ENCODE results near the gene DBN1. TPM values are rescaled to one million over a fixed set of nuclear protein-coding genes. Genes with fewer than 3 reads are reported as not detected.

DBN1 gene
- total RNA-seq (2022) (139 and 144 TPM in 2 replicates), Bru-seq, nascent RNA (percentile 68 among the genes with signal in this experiment), BruChase-seq, experiment 1, labeled RNA remaining after a 2-hour chase (percentile 78 among the genes with signal in this experiment), BruChase-seq, experiment 2, labeled RNA remaining after a 6-hour chase (percentile 91 among the genes with signal in this experiment)
- long read RNA-seq, transcript DBN1-202 (14 exons, 2,995 nt) = major isoform, 80 of 118 reads
- long read RNA-seq, partial matches to known transcripts = 25 of 118 reads
- long read RNA-seq, other reads (novel, unspliced or antisense) = 13 of 118 reads

DNA sequence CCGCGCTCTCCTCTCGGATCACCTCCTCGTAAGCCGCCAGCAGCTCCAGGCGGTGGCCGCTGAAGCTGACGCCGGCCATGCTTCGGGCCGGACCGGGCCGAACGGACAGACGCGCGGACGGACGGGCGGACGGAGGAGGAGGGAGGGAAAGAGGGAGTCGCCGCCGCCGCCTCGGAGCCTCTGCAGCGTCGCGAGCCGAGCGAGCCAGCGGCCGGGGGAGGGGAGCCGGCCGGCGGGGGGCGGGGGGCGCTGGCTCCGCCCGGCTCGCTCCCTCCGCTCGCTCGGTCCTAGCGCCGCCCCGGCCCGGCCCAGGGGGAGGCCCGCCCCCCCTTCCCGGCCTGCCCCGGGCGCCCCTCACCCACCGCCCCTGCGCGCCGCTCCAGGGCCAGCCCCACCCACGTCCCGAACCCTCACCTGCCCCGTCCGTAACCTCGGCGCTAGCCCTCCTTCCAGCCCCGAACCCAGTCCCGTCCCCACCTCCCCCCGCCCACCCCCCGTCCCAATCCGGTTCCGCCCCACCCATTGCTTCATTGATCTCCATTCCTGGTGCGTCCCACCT, at the start of gene DBN1:
Gene DBN1 (minus strand): TSS at position 192 of the 559 bp plus-strand sequence. CDS start 113 bp downstream, at position 79.
- H3K4me3 ChIP-seq (ENCODE audit: low read depth, low read length) = peak within 1 kb of the TSS; percentile 86
- no peaks in the 10 kb centered on the region for H3K9me3 ChIP-seq
- Mint-ChIP-seq H3K4me1 (ENCODE audit: low read depth, unreplicated experiment) (peaks cover 37% of the 10 kb centered on the region), H3K36me3 (ENCODE audit: insufficient read depth, unreplicated experiment) (peaks cover 26% of the 10 kb centered on the region), H3K27me3 (ENCODE audit: insufficient read depth, unreplicated experiment) (no peaks in the 10 kb centered on the region), H3K9me3 (ENCODE audit: unreplicated experiment) (no peaks in the 10 kb centered on the region), H3K4me3 (ENCODE audit: unreplicated experiment) (peak within 1 kb of the TSS; percentile 74), H3K27ac (ENCODE audit: unreplicated experiment) (peak within 1 kb of the TSS; percentile 11)
- CTCF ChIA-PET = interaction anchor here (1.0 to 3.7 kb wide), 3 partner anchors 16 to 69 kb away, joined by 3 to 19 read pairs (median 5); no protein-coding TSS in a partner anchor
- no TSS peak for BruUV-seq (replicated peaks)
- H3K4me1 ChIP-seq = peaks cover 40% of the 10 kb centered on the region
- POLR2A ChIA-PET = interaction anchor here (1.2 to 1.4 kb wide), 2 partner anchors 16 to 24 kb away, joined by 3 to 6 read pairs; partner anchors contain the start of gene PDLIM7
- peaks cover 1% of the 10 kb centered on the region; the same call in 1 of the 2 replicates for H3K36me3 ChIP-seq (ENCODE audit: control insufficient read depth, insufficient read depth, low read length)
- no peaks in the 10 kb centered on the region for H3K27me3 ChIP-seq (replicated peaks; ENCODE audit: control insufficient read depth, insufficient read depth, low read length)
- intact Hi-C loops (cut with micrococcal nuclease; ENCODE audit: unreplicated experiment) = loop anchor here (2.0 kb wide), 1 partner anchor 17 kb away; no protein-coding TSS in a partner anchor
- DNase-seq = peak in 1 of 2 experiments; percentile 55
- TF ChIP-seq, protein P1, sequence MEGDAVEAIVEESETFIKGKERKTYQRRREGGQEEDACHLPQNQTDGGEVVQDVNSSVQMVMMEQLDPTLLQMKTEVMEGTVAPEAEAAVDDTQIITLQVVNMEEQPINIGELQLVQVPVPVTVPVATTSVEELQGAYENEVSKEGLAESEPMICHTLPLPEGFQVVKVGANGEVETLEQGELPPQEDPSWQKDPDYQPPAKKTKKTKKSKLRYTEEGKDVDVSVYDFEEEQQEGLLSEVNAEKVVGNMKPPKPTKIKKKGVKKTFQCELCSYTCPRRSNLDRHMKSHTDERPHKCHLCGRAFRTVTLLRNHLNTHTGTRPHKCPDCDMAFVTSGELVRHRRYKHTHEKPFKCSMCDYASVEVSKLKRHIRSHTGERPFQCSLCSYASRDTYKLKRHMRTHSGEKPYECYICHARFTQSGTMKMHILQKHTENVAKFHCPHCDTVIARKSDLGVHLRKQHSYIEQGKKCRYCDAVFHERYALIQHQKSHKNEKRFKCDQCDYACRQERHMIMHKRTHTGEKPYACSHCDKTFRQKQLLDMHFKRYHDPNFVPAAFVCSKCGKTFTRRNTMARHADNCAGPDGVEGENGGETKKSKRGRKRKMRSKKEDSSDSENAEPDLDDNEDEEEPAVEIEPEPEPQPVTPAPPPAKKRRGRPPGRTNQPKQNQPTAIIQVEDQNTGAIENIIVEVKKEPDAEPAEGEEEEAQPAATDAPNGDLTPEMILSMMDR (IDR thresholded peaks at IDR 0.05; ENCODE audit: insufficient read depth in 1 of 2, low read depth in 1 of 2, low read length in 1 of 2, severe bottlenecking in 1 of 2, unreplicated experiment in 1 of 2) = no peak

DNA sequence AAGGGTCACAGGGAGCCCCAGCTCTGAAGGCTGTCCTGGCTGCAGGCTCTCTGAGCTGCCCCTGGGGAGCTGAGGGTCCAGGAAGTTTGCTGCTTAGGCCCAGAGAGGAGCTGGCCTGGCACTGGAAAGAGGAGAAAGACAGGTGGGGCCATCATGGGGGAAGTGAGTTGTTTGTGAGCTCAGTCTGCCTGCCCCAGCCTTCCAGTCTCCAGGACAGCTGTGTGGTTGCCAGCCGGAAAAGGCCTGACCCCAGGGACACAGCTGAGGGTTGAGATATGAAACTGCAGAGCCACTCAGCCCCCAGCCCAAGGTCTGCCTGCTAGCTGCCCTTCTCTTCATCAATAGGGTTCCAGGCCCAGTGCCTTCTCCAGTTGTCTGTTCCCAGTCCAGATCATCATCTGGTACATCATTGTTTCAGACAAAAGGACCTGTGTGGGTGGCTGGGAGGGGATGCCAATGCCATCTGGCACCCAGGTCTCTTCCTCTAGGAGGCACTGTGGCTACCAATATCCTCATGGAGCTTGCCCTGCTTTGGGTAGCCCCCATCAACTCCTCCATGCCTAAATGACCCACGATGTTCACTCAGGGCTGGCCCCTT, 47.6 kb upstream of the DBN1 start:
- TF ChIP-seq, protein P1 (IDR thresholded peaks at IDR 0.05; ENCODE audit: insufficient read depth in 1 of 2, low read depth in 1 of 2, low read length in 1 of 2, severe bottlenecking in 1 of 2, unreplicated experiment in 1 of 2) = peak in 1 of 2 experiments; percentile 6
- H3K27me3 Mint-ChIP-seq (ENCODE audit: insufficient read depth, unreplicated experiment) = no peaks in the 10 kb centered on the region
- H3K27ac Mint-ChIP-seq (ENCODE audit: unreplicated experiment) = peak overlapping the region; percentile 76
- intact Hi-C loops (cut with micrococcal nuclease; ENCODE audit: unreplicated experiment) = no loop called here
- Histone ChIP-seq H3K4me1 (peaks cover 8% of the 10 kb centered on the region; the same call in 1 of the 2 replicates), H3K27me3 (replicated peaks; ENCODE audit: control insufficient read depth, insufficient read depth, low read length) (no peaks in the 10 kb centered on the region), H3K36me3 (ENCODE audit: control insufficient read depth, insufficient read depth, low read length) (peaks cover 10% of the 10 kb centered on the region), H3K9me3 (no peaks in the 10 kb centered on the region), H3K4me3 (ENCODE audit: low read depth, low read length) (no peak overlapping the region)
- peaks cover 71% of the 10 kb centered on the region for H3K36me3 Mint-ChIP-seq (ENCODE audit: insufficient read depth, unreplicated experiment)
- no TSS peak for BruUV-seq (replicated peaks)
- H3K4me1 Mint-ChIP-seq (ENCODE audit: low read depth, unreplicated experiment) = peaks cover 15% of the 10 kb centered on the region
- H3K4me3 Mint-ChIP-seq (ENCODE audit: unreplicated experiment) = no peak overlapping the region
- ChIA-PET POLR2A (interaction anchor here (0.5 kb wide), 1 partner anchor 68 kb away, joined by 4 read pairs; no protein-coding TSS in a partner anchor), CTCF (interaction anchor here (1.0 kb wide), 1 partner anchor 13 kb away, joined by 8 read pairs; no protein-coding TSS in a partner anchor)
- DNase-seq = no peak
- H3K9me3 Mint-ChIP-seq (ENCODE audit: unreplicated experiment) = no peaks in the 10 kb centered on the region

DNA sequence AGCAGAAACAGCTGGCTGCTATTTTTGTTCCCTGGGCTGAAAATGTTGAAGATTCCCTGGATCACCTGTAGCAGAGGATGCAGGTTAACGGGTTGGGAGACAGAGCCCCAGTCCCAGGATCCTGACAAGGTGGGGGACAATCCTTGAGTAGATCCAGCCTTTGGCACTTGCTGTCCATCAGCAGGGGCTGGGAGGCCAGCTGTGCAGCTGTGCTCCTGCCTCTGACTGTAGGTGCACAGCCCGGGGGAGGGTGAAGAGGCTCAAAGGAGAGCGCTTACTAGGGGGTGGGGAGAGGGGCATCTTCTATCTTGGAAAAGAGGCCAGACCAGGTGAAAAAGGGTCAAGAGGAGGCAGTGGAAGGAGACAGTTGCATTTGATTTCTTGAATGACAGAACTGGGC, 46.8 kb upstream of the DBN1 start:
- no TSS peak for BruUV-seq (replicated peaks)
- H3K27me3 ChIP-seq (replicated peaks; ENCODE audit: control insufficient read depth, insufficient read depth, low read length) = no peaks in the 10 kb centered on the region
- Mint-ChIP-seq H3K4me1 (ENCODE audit: low read depth, unreplicated experiment) (peaks cover 15% of the 10 kb centered on the region), H3K27me3 (ENCODE audit: insufficient read depth, unreplicated experiment) (no peaks in the 10 kb centered on the region), H3K4me3 (ENCODE audit: unreplicated experiment) (no peak overlapping the region), H3K27ac (ENCODE audit: unreplicated experiment) (peak overlapping the region; percentile 76), H3K36me3 (ENCODE audit: insufficient read depth, unreplicated experiment) (peaks cover 72% of the 10 kb centered on the region), H3K9me3 (ENCODE audit: unreplicated experiment) (no peaks in the 10 kb centered on the region)
- intact Hi-C loops (cut with micrococcal nuclease; ENCODE audit: unreplicated experiment) = no loop called here
- no peaks in the 10 kb centered on the region for H3K9me3 ChIP-seq
- ChIA-PET POLR2A (interaction anchor here (0.5 kb wide), 1 partner anchor 69 kb away, joined by 4 read pairs; no protein-coding TSS in a partner anchor), CTCF (no interaction called here)
- peaks cover 12% of the 10 kb centered on the region; the same call in 1 of the 2 replicates for H3K4me1 ChIP-seq
- DNase-seq = no peak
- peaks cover 8% of the 10 kb centered on the region for H3K36me3 ChIP-seq (ENCODE audit: control insufficient read depth, insufficient read depth, low read length)
- H3K4me3 ChIP-seq (ENCODE audit: low read depth, low read length) = no peak overlapping the region
- TF ChIP-seq, protein P1 (IDR thresholded peaks at IDR 0.05; ENCODE audit: insufficient read depth in 1 of 2, low read depth in 1 of 2, low read length in 1 of 2, severe bottlenecking in 1 of 2, unreplicated experiment in 1 of 2) = no peak

All from Caco-2 (cell line).